GOT3 (cell line): ENCODE data around the gene HOXC4.

Source experiments
- DNase-seq: peaks from one replicate; lab custom pipeline; 2025; ENCODE audit warnings: mixed read lengths; lab: John Stamatoyannopoulos, UW

Gene HOXC4

GRCh38 chr12:54029529-54030441, 23.9 kb upstream of the HOXC4 start:
- no peak for DNase-seq

GRCh38 chr12:54030442-54030801, 23.2 kb upstream of the HOXC4 start:
- no peak for DNase-seq

- DNase-seq, result no peak
Measured at GRCh38 chr12:54030889-54031471, 22.7 kb upstream of the HOXC4 start.

GRCh38 chr12:54031480-54031879, 22.2 kb upstream of the HOXC4 start:
- no peak for DNase-seq

GRCh38 chr12:54032086-54032619, 21.5 kb upstream of the HOXC4 start:
- DNase-seq, result no peak

- DNase-seq, result peak; percentile 15
Measured at GRCh38 chr12:54032627-54033100, 21.0 kb upstream of the HOXC4 start, which contains the start of gene HOXC5. TSS of gene HOXC5 (plus strand) at chr12:54033050. CDS start at chr12:54033123, 73 bp downstream.

GRCh38 chr12:54033106-54033979, 20.3 kb upstream of the HOXC4 start:
- no peak for DNase-seq

GRCh38 chr12:54033980-54034784, 19.5 kb upstream of the HOXC4 start:
- no peak for DNase-seq

GRCh38 chr12:54034785-54035310, 18.8 kb upstream of the HOXC4 start:
- DNase-seq, result no peak

- DNase-seq, result no peak
Measured at GRCh38 chr12:54035568-54036264, 17.9 kb upstream of the HOXC4 start.

- DNase-seq, result no peak
Measured at GRCh38 chr12:54036620-54037359, 16.8 kb upstream of the HOXC4 start.

- DNase-seq, result no peak
Measured at GRCh38 chr12:54037360-54038283, 16.0 kb upstream of the HOXC4 start.

GRCh38 chr12:54038284-54038870, 15.3 kb upstream of the HOXC4 start:
- no peak for DNase-seq

GRCh38 chr12:54038871-54039414, 14.7 kb upstream of the HOXC4 start:
- no peak for DNase-seq

GRCh38 chr12:54039417-54040147, 14.1 kb upstream of the HOXC4 start:
- DNase-seq, result no peak

GRCh38 chr12:54040148-54040494, 13.5 kb upstream of the HOXC4 start:
- no peak for DNase-seq

- no peak for DNase-seq
Measured at GRCh38 chr12:54040648-54041047, 13.0 kb upstream of the HOXC4 start.
